SKM-1 treated with dmso at 0.1 percent for 144 hours (cell line): Measurements from ENCODE around the gene MLH3.

Source experiments
- DNase-seq: peaks from one replicate; lab custom pipeline; 2025; ENCODE audit not compliant: unreplicated experiment; lab: John Stamatoyannopoulos, UW

MLH3 gene

GRCh38 chr14:74988131-74988530 is 63.1 kb downstream of the MLH3 start:
- DNase-seq = no peak

GRCh38 chr14:74985806-74986205 is 65.5 kb downstream of the MLH3 start:
- DNase-seq = no peak

- no peak for DNase-seq
Measured at GRCh38 chr14:74985028-74985310, 66.3 kb downstream of the MLH3 start.

- no peak for DNase-seq
Measured at GRCh38 chr14:74984236-74985027, 66.8 kb downstream of the MLH3 start.

GRCh38 chr14:74983343-74983742 is 67.9 kb downstream of the MLH3 start:
- no peak for DNase-seq

- no peak for DNase-seq
Measured at GRCh38 chr14:74982661-74983060, 68.6 kb downstream of the MLH3 start.

GRCh38 chr14:74981833-74982232 is 69.4 kb downstream of the MLH3 start:
- DNase-seq = no peak

- no peak for DNase-seq
Measured at GRCh38 chr14:74981462-74981782, 69.8 kb downstream of the MLH3 start.

- no peak for DNase-seq
Measured at GRCh38 chr14:74980731-74981461, 70.4 kb downstream of the MLH3 start.

GRCh38 chr14:74980398-74980730 is 70.9 kb downstream of the MLH3 start:
- DNase-seq = no peak

- DNase-seq = no peak
Measured at GRCh38 chr14:74979442-74980397, 71.5 kb downstream of the MLH3 start.

GRCh38 chr14:74979029-74979428 is 72.2 kb downstream of the MLH3 start:
- DNase-seq = no peak

- DNase-seq = no peak
Measured at GRCh38 chr14:74978416-74978947, 72.8 kb downstream of the MLH3 start.

- no peak for DNase-seq
Measured at GRCh38 chr14:74977901-74978385, 73.3 kb downstream of the MLH3 start.

- no peak for DNase-seq
Measured at GRCh38 chr14:74977164-74977900, 73.9 kb downstream of the MLH3 start.

GRCh38 chr14:74976264-74977113 is 74.8 kb downstream of the MLH3 start:
- no peak for DNase-seq

GRCh38 chr14:74975059-74975810 is 76.0 kb downstream of the MLH3 start:
- DNase-seq = no peak

GRCh38 chr14:74974364-74975058 is 76.8 kb downstream of the MLH3 start:
- DNase-seq = no peak
